RWPE1 (cell line): ENCODE results near the gene ZNF223.

Source experiments
- CTCF ChIA-PET: fragments of 350-600 bp; sonication (Branson Sonifier 250); formaldehyde crosslinking; extraction: SDS; loops from one replicate; lab custom pipeline; 2021; lab: Yijun Ruan, JAX
- POLR2A ChIA-PET: fragments of 400-600 bp; formaldehyde crosslinking; extraction: SDS; loops from one replicate; lab custom pipeline; 2020; ENCODE audit warnings: antibody characterized with exemption; ENCODE audit not compliant: low non-redundant PET; lab: Yijun Ruan, JAX
- DNase-seq: peaks from one replicate; pipeline ENCODE4 v3.0.0; 2012; ENCODE audit warnings: low spot score
- H3K27ac ChIP-seq: fragments of 450-650 bp; 2 replicates; pipeline ENCODE4 v1.5.1; 2017
- CTCF ChIP-seq: fragments of 450-650 bp; conservative IDR thresholded peaks from 2 replicates; pipeline ENCODE4 v1.5.1; 2017; ENCODE audit warnings: low read depth, mild to moderate bottlenecking

The ZNF223 gene

GRCh38 chr19:44032001-44032610 is 19.7 kb upstream of the ZNF223 start:
- no peak for TF ChIP-seq CTCF
- ChIA-PET CTCF (no interaction called here), POLR2A (no interaction called here)
- DNase-seq, result no peak
- no peak overlapping the region for H3K27ac ChIP-seq

GRCh38 chr19:44042147-44042546 is 9.7 kb upstream of the ZNF223 start:
- DNase-seq, result no peak
- no peak for TF ChIP-seq CTCF
- POLR2A ChIA-PET, result no interaction called here
- CTCF ChIA-PET, result interaction anchor here (0.6 kb wide), 1 partner anchor 13 kb away, joined by 5 read pairs; no protein-coding TSS in a partner anchor
- no peak overlapping the region for H3K27ac ChIP-seq

GRCh38 chr19:44050740-44051649 is 841 bp upstream of the ZNF223 start:
- CTCF ChIA-PET, result interaction anchor here (0.6 kb wide), 1 partner anchor 155 kb away, joined by 3 read pairs; no protein-coding TSS in a partner anchor
- TF ChIP-seq CTCF, result no peak
- DNase-seq, result no peak
- POLR2A ChIA-PET, result interaction anchor here (0.6 kb wide), 1 partner anchor 27 kb away, joined by 8 read pairs; no protein-coding TSS in a partner anchor
- peak overlapping the region; percentile 69 for H3K27ac ChIP-seq

GRCh38 chr19:44055870-44056269 is 4.0 kb downstream of the ZNF223 start:
- ChIA-PET POLR2A (no interaction called here), CTCF (no interaction called here)
- DNase-seq, result no peak
- TF ChIP-seq CTCF, result no peak
- no peak overlapping the region for H3K27ac ChIP-seq

- no peak for DNase-seq
- POLR2A ChIA-PET, result no interaction called here
- no peak overlapping the region for H3K27ac ChIP-seq
- CTCF ChIA-PET, result no interaction called here
- no peak for TF ChIP-seq CTCF
Measured at GRCh38 chr19:44059229-44059628, 7.4 kb downstream of the ZNF223 start.

- ChIA-PET CTCF (no interaction called here), POLR2A (no interaction called here)
- no peak for DNase-seq
- TF ChIP-seq CTCF, result no peak
- no peak overlapping the region for H3K27ac ChIP-seq
Measured at GRCh38 chr19:44061038-44061437, 9.2 kb downstream of the ZNF223 start.
